Natural killer cell (primary cell): ENCODE results near the gene GPER1. TPM values are rescaled to one million over a fixed set of nuclear protein-coding genes. Genes with fewer than 3 reads are reported as not detected.

Experiments
- ATAC-seq, 3 donors: fragments of 150-1000 bp in 2 of 3; fragments of 200-7000 bp in 1 of 3; cut with Tn5 transposase; 1 replicate in 1 of 3; 2 replicates in 2 of 3; pipeline ENCODE4 v1.10.0; 2021; ENCODE audit warnings: mild to moderate bottlenecking in 2 of 3, moderate library complexity in 2 of 3
- DNase-seq, 2 donors: peaks; one replicate each; pipeline versions ENCODE4 v3.0.0 to v3.0.0-alpha.2; 2013 to 2021; ENCODE audit warnings: mixed read lengths in 1 of 2
- H3K27ac ChIP-seq: one replicate; pipeline ENCODE4 v1.5.1; 2013; ENCODE audit warnings: mild to moderate bottlenecking, low read length
- H3K27me3 ChIP-seq: one replicate; pipeline ENCODE4 v1.6.1; 2013; ENCODE audit warnings: low read length; ENCODE audit not compliant: control insufficient read depth, insufficient read depth
- H3K36me3 ChIP-seq: one replicate; pipeline ENCODE4 v1.6.1; 2013; ENCODE audit warnings: low read length; ENCODE audit not compliant: control insufficient read depth, insufficient read depth
- H3K4me1 ChIP-seq: one replicate; pipeline ENCODE4 v1.6.1; 2013; ENCODE audit warnings: low read length; ENCODE audit not compliant: control insufficient read depth, insufficient read depth
- H3K4me3 ChIP-seq: one replicate; pipeline ENCODE4 v1.5.1; 2013; ENCODE audit warnings: low read length
- H3K9me3 ChIP-seq: one replicate; pipeline ENCODE4 v1.6.1; 2013; ENCODE audit warnings: low read length; ENCODE audit not compliant: control insufficient read depth, insufficient read depth
- H3K27ac Mint-ChIP-seq, 2 donors: one replicate each; pipeline ENCODE4 v1.8.0; 2022; ENCODE audit warnings: mild to moderate bottlenecking in 2 of 2, mixed read lengths in 2 of 2, moderate library complexity in 1 of 2
- H3K27me3 Mint-ChIP-seq, 2 donors: one replicate each; pipeline ENCODE4 v1.8.0; 2022; ENCODE audit warnings: low read depth in 2 of 2, mixed read lengths in 2 of 2
- H3K36me3 Mint-ChIP-seq: one replicate; pipeline ENCODE4 v1.8.0; 2022; ENCODE audit warnings: mixed read lengths
- H3K4me1 Mint-ChIP-seq, 2 donors: one replicate each; pipeline ENCODE4 v1.8.0; 2022; ENCODE audit warnings: mixed read lengths in 2 of 2
- H3K4me3 Mint-ChIP-seq: one replicate; pipeline ENCODE4 v1.8.0; 2022; ENCODE audit warnings: mild to moderate bottlenecking, moderate library complexity, mixed read lengths
- H3K9me3 Mint-ChIP-seq, 2 donors: one replicate each; pipeline ENCODE4 v1.8.0; 2022; ENCODE audit warnings: mixed read lengths in 2 of 2
- WGBS: methylation state at CpG from one replicate; pipeline ENCODE4 v1.1.7; 2013; ENCODE audit warnings: missing lambda C conversion rate; ENCODE audit not compliant: insufficient coverage; 5-methylcytosine and 5-hydroxymethylcytosine counted together
- intact Hi-C: fragments of 100-400 bp; cut with micrococcal nuclease; formaldehyde crosslinking; loops from one replicate; pipeline ENCODE4 v1.14.2; 2022
- total RNA-seq, 4 donors: library from RNA; stranded (reverse); fragments of 120-200 nt in 1 of 4; gene quantifications; one replicate each; pipeline versions ENCODE4 v1.2.3 to v1.2.4, GENCODE V29; 2013 to 2022
- TF ChIP-seq, protein P1 (sequence below): fragments of 200-600 bp; IDR thresholded peaks from one replicate; pipeline ENCODE4 v1.8.0; 2022; ENCODE audit warnings: antibody characterized with exemption

Gene GPER1
- total RNA-seq, 3 donors from 2014 or later (not counting 1 experiment from before 2014, with no cell fraction given) = 0.25 to 0.26 TPM; not detected in 1

DNA sequence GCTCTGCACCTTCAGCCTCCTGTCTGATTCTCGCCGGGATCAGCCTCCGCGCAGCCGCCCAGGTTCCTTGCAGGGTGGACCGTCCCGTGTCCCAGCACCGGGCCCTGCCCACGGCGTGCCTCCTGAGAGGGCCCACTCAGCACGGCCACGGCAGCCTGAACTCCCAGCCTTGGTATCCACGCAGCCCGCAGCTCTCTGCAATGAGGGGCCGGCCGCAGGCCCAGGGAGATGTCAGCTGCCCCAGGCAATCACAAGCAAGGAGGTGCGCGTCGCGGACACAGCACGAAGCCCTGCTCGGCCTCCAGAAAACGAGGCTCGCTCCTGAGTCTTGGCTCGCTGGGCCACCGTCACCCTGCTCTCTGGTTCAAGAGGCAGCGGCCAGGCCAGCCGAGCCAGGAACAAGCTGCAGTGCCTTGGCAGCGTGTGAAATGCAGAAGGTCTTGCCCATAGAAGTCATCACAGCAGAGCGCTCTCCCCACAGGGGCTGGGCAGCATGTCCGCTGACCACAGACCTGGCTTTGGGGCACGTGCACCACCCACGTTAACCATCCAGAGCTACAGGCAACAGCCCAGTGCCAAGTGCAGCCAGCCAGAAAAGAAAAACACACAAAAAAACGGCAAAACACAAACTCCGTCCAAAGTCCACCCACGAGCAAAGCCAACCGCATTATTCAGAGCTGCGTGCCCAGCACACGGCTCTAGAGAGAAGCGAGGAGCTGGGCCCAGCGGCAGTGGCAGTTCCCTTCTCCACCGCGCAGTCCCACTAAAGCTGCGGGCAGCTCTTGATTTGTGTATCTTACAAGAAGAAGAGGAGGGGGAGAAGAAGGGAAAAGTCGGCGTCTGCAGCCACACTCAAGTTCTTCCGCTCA, 13.9 kb downstream of the GPER1 start:
- H3K27ac Mint-ChIP-seq = no peak overlapping the region
- no peaks in the 10 kb centered on the region for H3K27me3 Mint-ChIP-seq
- Histone ChIP-seq H3K27ac (no peak overlapping the region), H3K9me3 (peaks cover 3% of the 10 kb centered on the region), H3K4me1 (peaks cover 12% of the 10 kb centered on the region), H3K4me3 (no peak overlapping the region), H3K27me3 (no peaks in the 10 kb centered on the region), H3K36me3 (no peaks in the 10 kb centered on the region)
- intact Hi-C loops = no loop called here
- DNase-seq = no peak
- no peaks in the 10 kb centered on the region for H3K36me3 Mint-ChIP-seq
- peaks cover 0 to 3% of the 10 kb centered on the region in 2 donors for H3K9me3 Mint-ChIP-seq
- no peaks in the 10 kb centered on the region for H3K4me1 Mint-ChIP-seq
- TF ChIP-seq, protein P1, sequence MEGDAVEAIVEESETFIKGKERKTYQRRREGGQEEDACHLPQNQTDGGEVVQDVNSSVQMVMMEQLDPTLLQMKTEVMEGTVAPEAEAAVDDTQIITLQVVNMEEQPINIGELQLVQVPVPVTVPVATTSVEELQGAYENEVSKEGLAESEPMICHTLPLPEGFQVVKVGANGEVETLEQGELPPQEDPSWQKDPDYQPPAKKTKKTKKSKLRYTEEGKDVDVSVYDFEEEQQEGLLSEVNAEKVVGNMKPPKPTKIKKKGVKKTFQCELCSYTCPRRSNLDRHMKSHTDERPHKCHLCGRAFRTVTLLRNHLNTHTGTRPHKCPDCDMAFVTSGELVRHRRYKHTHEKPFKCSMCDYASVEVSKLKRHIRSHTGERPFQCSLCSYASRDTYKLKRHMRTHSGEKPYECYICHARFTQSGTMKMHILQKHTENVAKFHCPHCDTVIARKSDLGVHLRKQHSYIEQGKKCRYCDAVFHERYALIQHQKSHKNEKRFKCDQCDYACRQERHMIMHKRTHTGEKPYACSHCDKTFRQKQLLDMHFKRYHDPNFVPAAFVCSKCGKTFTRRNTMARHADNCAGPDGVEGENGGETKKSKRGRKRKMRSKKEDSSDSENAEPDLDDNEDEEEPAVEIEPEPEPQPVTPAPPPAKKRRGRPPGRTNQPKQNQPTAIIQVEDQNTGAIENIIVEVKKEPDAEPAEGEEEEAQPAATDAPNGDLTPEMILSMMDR = no peak
- WGBS = 96% methylated on average over 47 of the region's 47 CpGs
- ATAC-seq = no peak
- H3K4me3 Mint-ChIP-seq = no peak overlapping the region

DNA sequence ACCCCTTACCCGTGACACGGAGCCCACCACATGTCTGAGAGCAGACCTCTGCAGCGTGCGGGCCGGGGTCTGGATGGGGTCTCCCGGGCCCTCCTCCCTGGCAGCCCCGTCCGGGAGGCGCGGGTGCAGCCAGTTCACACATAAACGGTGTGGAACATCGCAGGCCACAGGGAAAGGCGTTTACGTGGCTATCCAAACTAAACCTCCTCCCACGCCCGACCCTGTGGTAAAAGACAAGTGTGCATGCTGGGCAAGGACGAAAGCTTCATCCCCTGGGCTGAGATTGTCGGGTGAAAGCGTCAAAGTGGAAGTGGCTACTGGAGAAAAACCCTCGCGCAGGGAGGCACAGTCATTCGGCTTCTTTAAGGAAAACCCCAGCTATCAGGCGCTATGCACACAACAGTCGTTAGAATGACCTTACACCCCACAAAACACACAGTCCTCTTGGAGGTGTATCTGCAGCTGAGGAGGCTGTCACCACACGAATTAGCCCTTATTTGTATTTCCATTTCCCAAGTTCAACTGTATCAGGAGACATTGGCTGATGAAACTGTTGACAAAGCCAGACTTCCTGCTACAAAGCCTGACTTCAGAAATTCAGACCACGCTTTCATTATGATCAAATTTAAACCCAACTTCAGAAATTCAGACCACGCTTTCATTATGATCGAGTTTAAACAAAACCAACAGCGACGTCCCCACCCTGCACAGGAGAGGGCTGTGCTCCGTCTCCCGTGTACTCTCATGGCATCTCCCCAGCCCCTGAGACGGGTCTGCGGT, 15.3 kb downstream of the GPER1 start:
- no peak for ATAC-seq
- intact Hi-C loops = no loop called here
- no peaks in the 10 kb centered on the region for H3K36me3 ChIP-seq
- H3K27ac ChIP-seq = no peak overlapping the region
- no peaks in the 10 kb centered on the region for H3K27me3 ChIP-seq
- H3K4me3 ChIP-seq = no peak overlapping the region
- H3K36me3 Mint-ChIP-seq = no peaks in the 10 kb centered on the region
- peaks cover 12% of the 10 kb centered on the region for H3K4me1 ChIP-seq
- no peaks in the 10 kb centered on the region for H3K27me3 Mint-ChIP-seq
- H3K4me3 Mint-ChIP-seq = no peak overlapping the region
- peaks cover 3% of the 10 kb centered on the region for H3K9me3 ChIP-seq
- 69% methylated on average over 34 of the region's 34 CpGs for WGBS
- H3K27ac Mint-ChIP-seq = no peak overlapping the region
- H3K4me1 Mint-ChIP-seq = no peaks in the 10 kb centered on the region
- TF ChIP-seq, protein P1 = no peak
- peaks cover 0 to 1% of the 10 kb centered on the region in 2 donors for H3K9me3 Mint-ChIP-seq
- DNase-seq = no peak

DNA sequence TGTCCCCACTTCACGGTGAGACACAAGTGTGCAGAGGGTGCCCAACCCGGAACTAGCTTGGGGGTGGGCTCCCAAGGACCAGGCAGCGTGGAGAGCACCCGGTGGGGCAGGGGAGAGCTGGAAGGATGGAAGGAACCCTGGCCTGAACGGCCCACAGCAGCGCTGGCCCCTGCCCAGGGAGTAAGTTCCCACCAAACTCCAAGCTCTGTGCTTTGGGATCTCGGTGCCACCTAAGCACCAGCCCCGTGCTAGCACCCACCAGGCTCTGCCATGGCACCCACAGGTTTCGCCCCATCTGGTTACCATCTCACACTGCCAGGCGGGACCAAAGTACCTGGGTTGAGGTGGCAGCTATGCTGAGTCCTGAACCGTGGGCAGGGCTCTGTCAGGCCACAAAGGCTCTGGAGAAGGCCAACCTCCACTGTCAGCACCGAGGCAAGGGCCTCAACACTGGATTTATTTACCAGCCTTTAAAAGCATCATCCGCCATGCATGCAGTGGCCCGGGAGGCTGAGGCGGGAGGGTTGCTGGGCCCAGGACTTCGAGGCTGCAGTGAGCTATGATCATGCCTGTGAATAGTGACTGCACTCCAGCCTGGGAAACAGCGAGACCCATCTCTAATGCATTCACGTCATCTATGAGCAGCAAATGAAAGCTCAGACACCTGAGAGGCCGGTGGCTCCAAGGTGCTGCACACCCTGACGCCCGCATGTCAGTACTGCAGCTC, 16.0 kb downstream of the GPER1 start:
- Histone ChIP-seq H3K27me3 (no peaks in the 10 kb centered on the region), H3K27ac (no peak overlapping the region), H3K4me3 (no peak overlapping the region), H3K9me3 (no peaks in the 10 kb centered on the region), H3K4me1 (peaks cover 12% of the 10 kb centered on the region), H3K36me3 (no peaks in the 10 kb centered on the region)
- ATAC-seq = no peak
- intact Hi-C loops = no loop called here
- Mint-ChIP-seq H3K4me3 (no peak overlapping the region), H3K9me3 (no peaks in the 10 kb centered on the region), H3K27me3 (no peaks in the 10 kb centered on the region), H3K4me1 (no peaks in the 10 kb centered on the region), H3K36me3 (no peaks in the 10 kb centered on the region), H3K27ac (no peak overlapping the region)
- WGBS = 90% methylated on average over 21 of the region's 21 CpGs
- TF ChIP-seq, protein P1 = no peak
- DNase-seq = no peak
